Ascending aorta (tissue), 2 donors: Measurements from ENCODE around the gene TCEAL4. TPM values are rescaled to one million over a fixed set of nuclear protein-coding genes. Genes with fewer than 3 reads are reported as not detected.
"Not testable (repeated sequence)": the region's sequence is repeated elsewhere in the genome, so short reads cannot be mapped to it uniquely, and the experiment has no call there.

ENCODE experiments used
- DNase-seq, 2 donors: peaks; one replicate each; pipeline ENCODE4 v3.0.0-alpha.2; 2019; ENCODE audit warnings: low spot score in 2 of 2
- H3K27ac ChIP-seq, 2 donors: fragments of 200-600 bp; sonication (generic); one replicate each; pipeline ENCODE4 v1.5.1; 2016 to 2017; ENCODE audit warnings: mild to moderate bottlenecking in 1 of 2
- H3K27me3 ChIP-seq: fragments of 200-600 bp; sonication (generic); one replicate; pipeline ENCODE4 v1.5.1; 2017
- H3K36me3 ChIP-seq, 2 donors: fragments of 200-600 bp; sonication (generic); one replicate each; pipeline ENCODE4 v1.5.1; 2016
- H3K4me1 ChIP-seq, 2 donors: fragments of 200-600 bp; sonication (generic); one replicate each; pipeline ENCODE4 v1.5.1; 2016 to 2017; ENCODE audit warnings: mild to moderate bottlenecking in 1 of 2
- H3K4me3 ChIP-seq, 2 donors: fragments of 200-600 bp; sonication (generic); one replicate each; pipeline ENCODE4 v1.5.1; 2016 to 2017; ENCODE audit warnings: mild to moderate bottlenecking in 1 of 2
- H3K9me3 ChIP-seq, 2 donors: fragments of 200-600 bp; sonication (generic); one replicate each; pipeline ENCODE4 v1.5.1; 2016
- intact Hi-C: fragments of 100-400 bp; cut with DNase I; formaldehyde crosslinking; loops from one replicate; pipeline ENCODE4 v1.15.1; 2023
- total RNA-seq: library from RNA; depleted of rRNA; stranded (reverse); fragments of >200 nt; gene quantifications from one replicate; pipeline ENCODE4 v1.1.0, GENCODE V29; 2016
- TF ChIP-seq, protein P1 (sequence below), 3 experiments: fragments of 200-600 bp in 2 of 3; fragments of 450-650 bp in 1 of 3; sonication (generic) in 2 of 3; IDR thresholded peaks; one replicate each; pipeline ENCODE4 v1.5.1; 2016 to 2019; ENCODE audit warnings: antibody characterized with exemption in 3 of 3, mild to moderate bottlenecking in 1 of 3, moderate library complexity in 1 of 3

Gene TCEAL4
- total RNA-seq, 1 donor from 2014 or later: 91.7 TPM

GRCh38 chrX:103586659-103587058 lies 1.3 kb downstream of the TCEAL4 start:
- peak overlapping the region; percentile 74 to 83 for H3K4me3 ChIP-seq
- H3K4me1 ChIP-seq: no peaks in the 10 kb centered on the region
- H3K9me3 ChIP-seq: no peaks in the 10 kb centered on the region
- intact Hi-C loops: loop anchor here (5.0 kb wide), 1 partner anchor 49 kb away; no protein-coding TSS in a partner anchor
- TF ChIP-seq, protein P1, sequence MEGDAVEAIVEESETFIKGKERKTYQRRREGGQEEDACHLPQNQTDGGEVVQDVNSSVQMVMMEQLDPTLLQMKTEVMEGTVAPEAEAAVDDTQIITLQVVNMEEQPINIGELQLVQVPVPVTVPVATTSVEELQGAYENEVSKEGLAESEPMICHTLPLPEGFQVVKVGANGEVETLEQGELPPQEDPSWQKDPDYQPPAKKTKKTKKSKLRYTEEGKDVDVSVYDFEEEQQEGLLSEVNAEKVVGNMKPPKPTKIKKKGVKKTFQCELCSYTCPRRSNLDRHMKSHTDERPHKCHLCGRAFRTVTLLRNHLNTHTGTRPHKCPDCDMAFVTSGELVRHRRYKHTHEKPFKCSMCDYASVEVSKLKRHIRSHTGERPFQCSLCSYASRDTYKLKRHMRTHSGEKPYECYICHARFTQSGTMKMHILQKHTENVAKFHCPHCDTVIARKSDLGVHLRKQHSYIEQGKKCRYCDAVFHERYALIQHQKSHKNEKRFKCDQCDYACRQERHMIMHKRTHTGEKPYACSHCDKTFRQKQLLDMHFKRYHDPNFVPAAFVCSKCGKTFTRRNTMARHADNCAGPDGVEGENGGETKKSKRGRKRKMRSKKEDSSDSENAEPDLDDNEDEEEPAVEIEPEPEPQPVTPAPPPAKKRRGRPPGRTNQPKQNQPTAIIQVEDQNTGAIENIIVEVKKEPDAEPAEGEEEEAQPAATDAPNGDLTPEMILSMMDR (IDR thresholded peaks at IDR 0.05): no peak
- no peak for DNase-seq
- peak overlapping the region; percentile 84 to 86 for H3K27ac ChIP-seq
- peaks cover 0 to 4% of the 10 kb centered on the region in 2 donors for H3K36me3 ChIP-seq
- no peaks in the 10 kb centered on the region for H3K27me3 ChIP-seq

DNA sequence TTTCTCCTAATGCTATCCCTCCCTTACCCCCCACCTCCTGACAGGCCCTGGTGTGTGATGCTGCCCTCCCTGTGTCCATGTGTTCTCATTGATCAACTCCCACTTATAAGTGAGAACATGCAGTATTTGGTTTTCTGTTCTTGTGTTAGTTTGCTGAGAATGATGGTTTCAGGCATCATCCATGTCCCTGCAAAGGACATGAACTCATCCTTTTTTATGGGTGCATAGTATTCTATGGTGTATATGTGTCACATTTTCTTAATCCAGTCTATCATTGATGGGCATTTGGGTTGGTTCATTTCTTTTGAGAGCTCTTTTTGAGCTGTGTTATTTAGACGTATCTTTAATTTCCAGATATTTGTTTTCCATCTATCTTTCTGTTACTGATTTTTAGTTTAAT lies 7.0 kb downstream of the TCEAL4 start:
- H3K4me3 ChIP-seq, H3K27ac ChIP-seq, H3K4me1 ChIP-seq, H3K27me3 ChIP-seq, intact Hi-C loops, DNase-seq, H3K9me3 ChIP-seq, H3K36me3 ChIP-seq: not testable (repeated sequence)

DNA sequence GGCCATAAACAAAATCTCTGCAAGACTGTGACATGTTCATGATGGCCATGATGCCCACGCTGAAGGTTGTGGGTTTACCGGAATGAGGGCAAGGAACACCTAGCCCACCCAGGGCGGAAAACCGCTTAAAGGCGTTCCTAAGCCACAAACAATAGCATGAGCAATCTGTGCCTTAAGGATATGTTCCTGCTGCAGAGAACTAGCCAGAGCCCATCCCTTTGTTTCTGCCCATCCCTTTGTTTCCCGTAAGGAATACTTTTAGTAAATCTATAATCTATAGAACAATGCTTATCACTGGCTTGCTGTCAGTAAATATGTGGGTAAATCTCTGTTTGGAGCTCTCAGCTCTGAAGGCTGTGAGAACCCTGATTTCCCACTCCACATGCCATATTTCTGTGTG lies 9.9 kb downstream of the TCEAL4 start:
- DNase-seq, H3K27me3 ChIP-seq, H3K36me3 ChIP-seq, H3K4me1 ChIP-seq, H3K27ac ChIP-seq, H3K4me3 ChIP-seq, intact Hi-C loops, H3K9me3 ChIP-seq: not testable (repeated sequence)

DNA sequence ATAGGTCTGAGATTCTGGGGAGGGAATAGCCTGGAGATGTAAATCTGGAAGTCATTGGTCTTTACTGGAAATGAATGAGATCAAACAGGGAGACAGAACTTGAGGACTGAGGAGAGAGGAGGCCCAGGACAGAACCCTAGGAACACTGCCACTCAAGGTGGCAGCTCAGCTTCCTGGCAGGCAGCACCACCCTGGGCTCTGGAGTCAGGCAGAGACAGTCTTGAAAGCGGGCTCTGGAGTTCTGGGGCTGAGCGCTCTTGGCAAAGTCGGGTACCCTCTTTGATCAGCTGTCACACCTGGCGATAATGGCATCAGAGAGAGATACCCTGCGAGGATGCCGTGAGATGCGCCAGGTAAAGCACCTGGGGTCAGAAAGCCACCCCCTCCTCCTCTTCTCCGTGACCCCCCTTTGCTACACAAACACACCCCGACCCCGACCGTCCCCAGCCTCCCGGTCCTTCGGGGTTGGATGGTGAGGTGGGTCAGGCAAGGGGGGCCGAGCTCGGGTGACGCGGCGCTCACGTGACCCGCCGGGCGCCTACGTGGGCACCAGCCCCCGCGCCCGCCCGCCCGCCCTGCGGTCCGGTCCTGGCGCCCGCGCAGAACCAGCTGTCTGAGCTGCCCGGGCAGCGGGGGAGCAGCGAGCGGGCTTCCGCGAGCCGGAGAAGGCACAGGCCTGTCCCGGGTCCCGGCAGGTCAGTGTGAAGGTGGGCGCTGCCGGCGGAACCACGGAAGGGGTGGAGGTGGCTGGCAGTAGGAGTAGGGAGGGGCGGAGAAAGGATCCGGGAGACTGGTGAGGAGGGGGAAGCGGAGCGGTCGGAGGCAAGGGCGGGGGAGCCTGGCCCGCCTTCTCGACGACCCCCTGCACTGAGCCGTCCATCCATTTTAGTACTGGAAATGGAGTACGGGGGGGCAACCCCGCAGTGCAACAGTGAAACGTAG lies 22.3 kb downstream of the TCEAL4 start, which contains the start of gene TCEAL3:
Gene TCEAL3, plus strand, starts transcription at position 600 of the 942 bp plus-strand sequence. CDS start 1,102 bp downstream, outside the sequence.
- intact Hi-C loops: loop anchor here (2.0 to 5.0 kb wide), 3 partner anchors 21 to 80 kb away; partner anchors contain the start of genes MORF4L2 and TCEAL1
- TF ChIP-seq, protein P1 (IDR thresholded peaks at IDR 0.05): no peak
- H3K4me3 ChIP-seq: peak within 1 kb of the TSS; percentile 75 to 85
- peaks cover 0 to 4% of the 10 kb centered on the region in 2 donors for H3K36me3 ChIP-seq
- H3K9me3 ChIP-seq: no peaks in the 10 kb centered on the region
- no peaks in the 10 kb centered on the region for H3K27me3 ChIP-seq
- DNase-seq: peak in 1 of 2 donors; percentile 79
- peak within 1 kb of the TSS; percentile 93 to 94 for H3K27ac ChIP-seq
- no peaks in the 10 kb centered on the region for H3K4me1 ChIP-seq

DNA sequence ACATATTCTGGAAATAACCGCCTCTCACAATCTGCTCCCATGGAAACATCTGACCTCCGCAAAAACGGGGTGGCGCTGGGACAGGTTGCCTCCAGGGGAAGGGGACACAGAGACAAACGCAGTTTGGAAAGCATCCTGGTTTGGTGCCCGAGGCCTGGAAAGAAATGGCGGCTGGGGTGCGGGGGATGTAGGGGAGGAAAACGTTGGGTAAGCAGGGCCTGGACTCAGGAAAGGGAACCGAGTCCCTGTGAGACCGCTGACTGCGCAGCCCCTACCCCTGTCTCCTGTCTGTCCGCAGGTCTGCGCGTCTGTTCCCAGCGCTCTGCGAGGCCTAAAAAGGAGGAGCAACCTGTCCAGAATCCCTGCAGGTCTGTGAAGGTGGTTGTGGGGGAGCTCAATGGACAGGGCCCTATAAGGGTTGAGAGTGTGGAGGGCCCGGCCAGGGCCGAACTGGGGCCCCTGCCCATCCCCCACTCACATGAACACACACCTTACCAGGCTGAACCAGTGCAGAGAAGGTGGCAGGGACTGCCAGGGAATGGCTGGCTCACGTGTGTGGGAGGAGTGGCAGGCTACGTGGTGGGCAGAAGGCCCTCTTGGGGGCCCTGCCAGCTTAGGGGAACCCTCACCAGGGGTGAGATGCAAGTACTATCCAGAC lies 23.1 kb downstream of the TCEAL4 start:
- intact Hi-C loops: loop anchor here (2.0 to 5.0 kb wide), 3 partner anchors 20 to 79 kb away; partner anchors contain the start of genes MORF4L2 and TCEAL1
- H3K9me3 ChIP-seq: no peaks in the 10 kb centered on the region
- H3K27me3 ChIP-seq: no peaks in the 10 kb centered on the region
- H3K4me1 ChIP-seq: no peaks in the 10 kb centered on the region
- H3K36me3 ChIP-seq: peaks cover 0 to 4% of the 10 kb centered on the region in 2 donors
- peak overlapping the region; percentile 93 to 94 for H3K27ac ChIP-seq
- no peak for DNase-seq
- H3K4me3 ChIP-seq: peak overlapping the region; percentile 75 to 85
- TF ChIP-seq, protein P1 (IDR thresholded peaks at IDR 0.05): no peak

DNA sequence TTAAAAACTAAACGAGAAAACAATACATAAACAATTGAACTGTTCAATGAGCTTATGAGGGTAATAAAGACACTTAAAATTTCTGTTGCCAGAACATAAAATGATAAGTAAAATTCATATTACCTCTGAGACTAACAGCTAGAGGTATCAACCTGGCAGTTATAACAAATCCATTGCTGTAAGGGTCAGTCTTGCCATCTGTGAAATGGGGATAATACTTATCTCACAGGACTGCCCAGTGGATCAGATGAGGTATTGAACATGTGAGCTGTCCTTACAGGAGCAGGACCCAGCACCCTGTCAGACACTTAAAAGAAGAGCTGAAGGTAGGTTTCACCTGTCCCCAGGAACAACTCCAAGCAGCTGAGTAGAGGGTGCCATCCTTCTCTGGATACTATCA lies 25.0 kb downstream of the TCEAL4 start:
- TF ChIP-seq, protein P1 (IDR thresholded peaks at IDR 0.05): no peak
- Histone ChIP-seq H3K36me3 (no peaks in the 10 kb centered on the region), H3K27me3 (no peaks in the 10 kb centered on the region), H3K9me3 (no peaks in the 10 kb centered on the region), H3K4me3 (no peak overlapping the region), H3K27ac (no peak overlapping the region), H3K4me1 (no peaks in the 10 kb centered on the region)
- DNase-seq: no peak
- intact Hi-C loops: no loop called here
